NCI-H2196 treated with DMSO at 0.1 percent for 48 hours (cell line): ENCODE measurements around the gene EHD2.
"Not testable (repeated sequence)": the region's sequence is repeated elsewhere in the genome, so short reads cannot be mapped to it uniquely, and the experiment has no call there.

Experiments used
- DNase-seq: peaks from one replicate; lab custom pipeline; 2025; ENCODE audit not compliant: unreplicated experiment; lab: John Stamatoyannopoulos, UW

The EHD2 gene

DNA sequence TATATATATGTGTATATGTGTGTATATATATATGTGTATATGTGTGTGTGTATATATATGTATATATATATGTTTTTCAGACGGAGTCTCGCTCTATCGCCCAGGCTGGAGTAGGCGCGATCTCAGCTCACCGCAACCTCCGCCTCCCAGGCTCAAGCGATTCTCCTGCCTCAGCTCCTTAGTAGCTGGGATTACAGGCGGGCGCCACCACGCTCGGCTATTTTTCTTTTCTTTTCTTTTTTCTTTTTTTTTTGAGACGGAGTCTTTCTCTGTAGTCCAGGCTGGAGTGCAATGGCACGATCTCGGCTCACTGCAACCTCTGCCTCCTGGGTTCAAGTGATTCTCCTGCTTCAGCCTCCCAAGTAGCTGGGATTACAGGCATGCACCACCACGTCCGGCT, 32.9 kb downstream of the EHD2 start:
- DNase-seq, result not testable (repeated sequence)

DNA sequence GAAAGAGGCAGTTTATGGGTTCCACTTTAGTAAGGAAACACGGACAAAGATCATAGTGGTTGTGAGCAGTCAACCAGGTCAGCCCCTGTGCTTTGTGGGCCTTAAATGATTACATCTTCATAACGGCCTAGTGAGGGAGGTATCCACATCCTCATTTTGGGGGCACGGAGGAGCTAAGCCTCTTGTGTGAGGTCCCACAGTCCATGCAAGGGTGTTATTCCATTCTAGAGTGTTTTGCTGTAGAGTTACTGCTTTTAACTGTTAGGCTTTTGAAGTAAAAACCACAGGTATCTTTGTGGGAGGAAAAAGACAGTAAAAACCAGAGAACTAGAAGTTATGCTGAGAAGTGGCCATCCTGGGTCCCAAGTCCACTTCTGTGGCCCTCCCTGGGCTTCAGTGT, 36.1 kb downstream of the EHD2 start:
- no peak for DNase-seq

DNA sequence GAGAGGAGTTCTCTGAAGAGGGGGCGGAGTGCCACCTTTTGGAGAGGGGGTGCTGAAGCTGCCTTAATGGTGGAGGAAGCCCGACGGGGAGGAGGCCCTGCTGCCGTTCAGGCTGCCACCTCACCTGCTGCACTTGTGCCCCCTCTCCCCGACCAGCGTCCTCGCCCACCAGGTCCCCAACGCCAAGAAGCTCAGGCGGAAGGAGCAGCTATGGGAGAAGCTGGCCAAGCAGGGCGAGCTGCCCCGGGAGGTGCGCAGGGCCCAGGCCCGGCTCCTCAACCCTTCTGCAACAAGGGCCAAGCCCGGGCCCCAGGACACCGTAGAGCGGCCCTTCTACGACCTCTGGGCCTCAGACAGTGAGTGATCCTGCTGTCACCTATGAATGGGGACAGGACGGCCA, 37.5 kb downstream of the EHD2 start:
- DNase-seq, result no peak

DNA sequence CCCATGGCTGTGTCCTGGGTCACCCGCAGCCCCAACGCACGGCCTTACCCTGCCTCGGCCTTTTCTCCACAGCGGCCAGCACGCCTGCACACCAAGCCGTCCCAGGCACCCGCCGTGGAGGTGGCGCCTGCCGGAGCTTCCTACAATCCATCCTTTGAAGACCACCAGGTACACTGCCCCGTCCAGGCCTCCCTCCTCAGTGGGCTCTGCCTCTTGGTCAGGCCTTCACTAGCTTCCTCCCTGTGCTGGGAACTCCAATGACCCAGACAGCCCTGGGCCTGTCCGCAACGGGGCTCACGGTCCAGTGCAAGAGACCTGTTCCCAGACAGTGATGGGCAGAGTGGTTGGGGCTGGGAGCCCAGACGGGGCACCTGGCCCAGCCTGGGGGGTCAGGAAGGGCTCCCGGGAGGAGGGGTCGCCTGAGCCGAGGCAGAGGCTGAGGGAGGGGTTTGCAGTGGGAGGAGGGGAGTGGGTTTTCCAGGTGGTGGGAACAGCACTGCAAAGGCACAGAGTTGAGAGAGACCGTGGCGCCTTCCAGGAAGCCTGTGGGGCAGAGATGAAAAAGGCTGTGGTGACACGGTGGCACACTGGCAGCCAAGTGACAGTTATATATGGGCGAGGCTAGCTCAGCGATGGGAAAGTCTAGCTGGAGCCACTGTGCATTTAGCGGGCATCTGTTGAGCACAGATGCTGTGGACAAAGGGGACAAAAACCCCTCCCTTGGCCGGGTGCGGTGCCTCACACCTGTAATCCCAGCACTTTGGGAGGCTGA, 39.4 kb downstream of the EHD2 start:
- DNase-seq, result no peak

DNA sequence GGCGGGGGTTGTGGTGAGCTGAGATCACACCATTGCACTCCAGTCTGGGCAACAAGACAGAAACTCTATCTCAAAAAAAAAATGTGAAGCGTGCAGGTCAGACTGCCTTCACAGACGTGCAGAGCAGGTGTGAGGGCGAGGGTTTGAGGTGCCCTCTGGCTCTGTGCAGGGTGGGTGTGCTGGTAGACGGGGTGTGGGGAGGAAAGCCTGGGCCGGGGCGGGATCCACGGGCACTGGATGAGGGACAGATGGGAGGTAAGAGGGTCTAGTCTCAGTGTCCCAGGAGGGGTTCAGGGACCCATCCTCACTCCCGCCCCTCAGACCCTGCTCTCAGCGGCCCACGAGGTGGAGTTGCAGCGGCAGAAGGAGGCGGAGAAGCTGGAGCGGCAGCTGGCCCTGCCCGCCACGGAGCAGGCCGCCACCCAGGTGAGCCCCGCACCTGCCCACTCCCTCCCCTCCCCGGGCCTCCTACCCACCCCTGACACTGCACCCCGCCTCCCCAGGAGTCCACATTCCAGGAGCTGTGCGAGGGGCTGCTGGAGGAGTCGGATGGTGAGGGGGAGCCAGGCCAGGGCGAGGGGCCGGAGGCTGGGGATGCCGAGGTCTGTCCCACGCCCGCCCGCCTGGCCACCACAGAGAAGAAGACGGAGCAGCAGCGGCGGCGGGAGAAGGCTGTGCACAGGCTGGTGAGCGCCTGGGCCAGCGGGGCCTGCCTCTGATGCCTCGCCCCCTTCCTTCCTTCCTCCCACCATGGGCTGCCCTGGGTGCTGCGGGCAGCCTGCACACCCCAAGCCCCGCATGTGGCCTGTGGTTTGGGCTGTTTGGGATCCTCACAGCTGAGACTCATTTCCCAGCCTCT, 41.2 kb downstream of the EHD2 start:
- DNase-seq, result no peak

DNA sequence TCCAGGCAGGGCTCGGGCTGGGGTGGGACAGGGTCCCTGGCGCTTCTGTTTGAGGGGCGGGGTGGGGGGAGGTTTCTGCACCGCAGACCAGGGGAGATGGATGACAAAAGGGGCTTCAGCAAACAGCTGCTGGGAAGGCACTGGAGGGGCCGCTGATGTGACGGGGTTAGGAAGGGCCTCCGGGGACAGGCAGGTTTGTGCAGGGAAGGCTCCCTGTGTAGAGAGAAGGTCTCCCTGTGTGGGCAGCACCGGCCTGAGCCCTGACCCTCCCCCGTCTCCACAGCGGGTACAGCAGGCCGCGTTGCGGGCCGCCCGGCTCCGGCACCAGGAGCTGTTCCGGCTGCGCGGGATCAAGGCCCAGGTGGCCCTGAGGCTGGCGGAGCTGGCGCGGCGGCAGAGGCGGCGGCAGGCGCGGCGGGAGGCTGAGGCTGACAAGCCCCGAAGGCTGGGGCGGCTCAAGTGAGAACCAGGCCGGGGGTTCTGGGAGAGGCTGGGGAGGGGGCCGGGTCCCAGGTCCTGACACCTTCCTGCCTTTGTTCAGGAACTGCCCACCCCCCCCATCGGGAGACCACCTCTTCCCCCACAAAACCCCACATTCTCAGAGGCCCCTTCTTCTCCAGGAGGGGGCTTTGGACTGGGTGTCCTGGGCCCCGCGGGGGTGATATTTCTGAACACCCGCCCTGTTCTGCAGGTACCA, 42.0 kb downstream of the EHD2 start:
- no peak for DNase-seq

DNA sequence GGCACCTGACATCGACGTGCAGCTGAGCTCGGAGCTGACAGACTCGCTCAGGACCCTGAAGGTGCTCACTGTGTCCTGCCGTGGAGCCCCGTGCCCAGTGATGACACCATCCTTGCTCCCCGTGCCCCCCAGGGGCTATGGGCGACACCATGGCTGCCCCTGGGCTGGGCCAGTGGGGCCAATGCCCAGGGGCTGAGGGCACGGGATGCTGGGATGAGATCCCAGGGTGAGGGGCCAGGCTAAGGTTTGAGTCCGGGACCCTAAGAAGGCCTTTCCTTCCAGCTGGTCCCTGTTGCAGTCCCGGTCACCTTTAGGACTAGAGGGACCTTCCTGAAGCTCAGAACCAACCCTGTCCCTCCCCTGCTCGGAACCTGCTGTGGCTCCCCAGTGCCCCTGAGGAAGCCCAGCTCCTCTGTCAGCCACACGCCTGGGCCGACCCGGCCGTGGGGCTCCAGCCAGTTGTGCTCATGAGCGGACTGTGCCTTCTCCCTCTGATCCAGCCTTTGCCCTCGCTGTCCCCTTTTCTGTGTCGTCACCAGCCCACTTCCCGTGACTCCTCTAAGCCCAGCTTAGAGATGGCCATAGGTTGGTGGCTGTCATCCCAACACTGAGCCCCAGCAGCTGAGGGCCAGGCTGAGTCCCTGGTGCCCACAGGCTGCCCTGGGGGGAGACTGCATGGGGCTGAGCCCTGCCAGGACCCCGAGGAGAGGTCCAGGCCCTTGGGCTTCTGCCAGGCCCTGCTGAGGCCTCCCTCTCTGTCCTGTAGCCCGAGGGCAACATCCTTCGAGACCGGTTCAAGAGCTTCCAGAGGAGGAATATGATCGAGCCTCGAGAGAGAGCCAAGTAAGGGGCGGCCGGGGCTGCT, 42.8 kb downstream of the EHD2 start:
- DNase-seq, result no peak

DNA sequence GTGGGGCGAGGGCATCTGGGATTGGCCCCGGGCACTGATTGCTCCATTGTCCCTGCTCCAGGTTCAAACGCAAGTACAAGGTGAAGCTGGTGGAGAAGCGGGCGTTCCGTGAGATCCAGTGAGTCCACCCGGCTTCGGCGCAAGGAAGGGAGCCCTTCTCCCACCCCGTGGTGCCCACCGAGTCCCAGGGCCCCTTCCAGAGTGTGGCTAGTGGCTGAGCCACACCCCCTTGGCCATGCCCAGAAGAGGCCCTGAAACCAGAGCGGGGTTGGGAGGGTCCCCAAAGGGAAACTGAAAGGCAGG, 43.4 kb downstream of the EHD2 start:
- no peak for DNase-seq

DNA sequence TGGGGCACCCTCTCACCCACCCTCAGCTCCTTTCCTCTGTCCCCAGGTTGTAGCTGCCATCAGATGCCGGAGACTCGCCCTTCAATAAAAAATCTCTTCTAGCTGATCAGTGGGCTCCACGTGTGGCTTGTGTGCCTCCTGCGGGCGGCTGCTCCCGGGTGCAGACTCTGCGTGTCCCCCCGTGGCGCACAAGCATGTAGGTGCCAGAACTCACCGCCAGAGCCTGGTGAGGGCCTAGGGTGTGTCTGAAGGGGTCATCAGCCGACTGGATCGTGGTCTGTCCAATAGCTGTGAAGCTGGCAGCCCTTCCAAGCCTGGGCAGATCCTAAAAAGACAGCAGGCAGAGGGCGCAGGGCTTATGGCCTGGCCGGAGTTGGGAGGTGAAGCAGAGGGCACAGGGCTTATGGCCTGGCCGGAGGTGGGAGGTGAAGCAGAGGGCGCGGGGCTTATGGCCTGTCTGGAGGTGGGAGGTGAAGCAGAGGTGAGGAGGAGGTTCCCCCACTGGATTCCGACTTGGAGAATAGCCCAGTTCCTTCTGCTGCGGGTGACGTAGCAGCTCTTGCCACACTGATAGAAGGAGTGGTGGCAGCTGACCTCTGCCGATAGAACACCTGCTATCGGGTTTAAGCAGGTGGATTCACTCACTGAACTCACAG, 43.9 kb downstream of the EHD2 start:
- DNase-seq, result peak; percentile 78

DNA sequence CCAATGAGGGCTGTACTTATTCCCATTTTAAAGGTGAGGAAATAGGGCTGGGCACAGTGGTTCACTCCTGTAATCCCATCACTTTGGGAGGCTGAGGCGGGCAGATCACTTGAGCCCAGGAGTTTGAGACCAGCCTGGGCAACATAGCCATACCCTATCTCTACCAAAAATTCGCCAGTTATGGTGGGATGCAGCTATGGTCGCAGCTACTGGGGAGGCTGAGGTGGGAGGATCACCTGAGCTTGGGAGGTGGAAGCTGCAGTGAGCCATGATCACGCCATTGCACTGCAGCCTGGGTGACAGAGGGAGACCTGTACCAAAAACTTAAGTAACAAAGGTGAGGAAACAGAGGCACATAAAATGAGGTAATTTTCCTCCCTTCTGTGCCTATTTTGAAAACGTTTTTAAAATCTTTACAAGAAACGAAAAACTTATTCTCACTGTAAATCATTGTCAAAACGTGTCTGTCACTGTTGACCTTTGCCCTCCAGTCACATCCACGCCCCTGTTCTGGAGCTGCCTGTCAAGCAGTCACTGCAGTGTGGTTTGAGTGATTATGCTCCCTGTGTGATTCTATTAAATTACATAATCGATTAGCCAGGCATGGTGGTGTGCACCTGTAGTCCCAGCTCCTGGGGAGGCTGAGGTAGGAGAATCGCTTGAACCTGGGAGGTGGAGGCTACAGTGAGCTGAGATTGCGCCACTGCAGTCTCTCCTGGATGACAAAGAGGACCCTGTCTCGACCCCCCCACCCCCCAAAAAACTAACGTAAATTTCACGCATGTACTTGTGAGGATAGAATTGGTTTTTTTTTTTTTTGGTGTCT, 44.6 kb downstream of the EHD2 start:
- DNase-seq, result no peak

DNA sequence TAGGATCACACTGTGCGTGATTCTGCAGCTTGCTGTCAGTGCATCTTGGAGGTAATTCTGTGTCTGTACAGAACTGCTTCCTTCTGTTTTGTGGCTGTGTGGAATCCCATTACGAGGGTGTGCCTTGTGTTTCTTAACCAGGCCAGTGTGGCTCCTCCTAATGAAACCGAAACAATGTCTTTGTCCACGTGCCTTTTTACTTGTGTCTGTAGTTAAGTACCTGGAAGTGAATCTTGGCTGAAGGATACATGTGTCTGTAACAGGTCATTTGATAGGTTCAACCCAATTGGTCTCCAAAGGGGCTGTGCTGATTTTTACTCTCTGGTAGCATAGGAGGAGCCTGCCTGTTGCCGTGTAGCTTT, 45.2 kb downstream of the EHD2 start:
- DNase-seq, result peak; percentile 46

DNA sequence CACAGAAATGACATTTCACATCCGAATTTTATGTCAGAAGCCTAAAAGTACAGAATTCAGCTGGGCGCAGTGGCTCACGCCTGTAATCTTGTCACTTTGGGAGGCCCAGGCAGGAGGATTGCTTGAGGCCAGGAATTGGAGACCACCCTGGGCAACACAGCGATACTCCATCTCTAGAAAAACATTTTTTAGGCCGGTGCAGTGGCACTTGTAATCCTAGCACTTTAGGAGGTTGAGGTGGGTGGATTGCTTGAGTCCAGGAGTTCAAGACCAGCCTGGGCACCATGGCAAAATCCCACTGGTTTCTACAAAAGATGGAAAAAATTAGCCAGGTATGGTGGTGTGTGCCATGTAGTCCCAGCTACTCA, 47.4 kb downstream of the EHD2 start:
- DNase-seq, result no peak

DNA sequence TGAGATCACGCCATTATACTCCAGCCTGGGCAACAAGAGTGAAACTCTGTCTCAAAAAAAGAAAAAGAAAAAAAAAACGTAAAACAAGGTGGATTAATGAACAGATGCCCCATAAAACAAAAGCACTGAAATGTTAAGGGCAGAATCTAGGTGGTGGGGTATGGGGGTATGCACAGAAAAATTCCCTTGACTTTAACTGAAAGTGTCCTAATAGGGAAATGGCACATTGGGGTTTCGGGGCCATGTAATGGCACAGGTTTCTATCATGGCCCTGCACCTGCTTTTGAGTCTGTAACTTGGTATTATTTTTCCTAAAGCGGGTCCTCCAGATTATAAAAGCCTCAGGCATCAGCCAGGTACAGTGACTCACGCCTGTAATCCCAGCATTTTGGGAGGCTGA, 48.3 kb downstream of the EHD2 start:
- DNase-seq, result no peak

DNA sequence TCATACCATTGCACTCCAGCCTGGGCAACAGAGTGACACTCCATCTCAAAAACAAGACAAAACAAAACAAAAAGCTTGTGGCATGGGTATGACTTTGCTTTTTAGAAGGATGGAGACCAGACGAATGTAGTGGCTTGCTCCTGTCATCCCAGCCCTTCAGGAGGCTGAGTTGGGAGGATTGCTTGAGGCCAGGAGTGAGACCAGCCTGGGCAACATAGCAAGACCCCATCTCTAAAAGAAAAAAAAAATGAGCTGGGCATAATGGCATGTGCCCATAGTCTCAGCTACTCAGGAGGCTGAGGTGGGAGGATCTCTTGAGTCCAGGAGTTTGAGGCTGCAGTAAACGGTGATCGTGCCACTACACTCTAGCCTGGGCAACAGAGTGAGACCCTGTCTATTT, 48.9 kb downstream of the EHD2 start:
- no peak for DNase-seq

DNA sequence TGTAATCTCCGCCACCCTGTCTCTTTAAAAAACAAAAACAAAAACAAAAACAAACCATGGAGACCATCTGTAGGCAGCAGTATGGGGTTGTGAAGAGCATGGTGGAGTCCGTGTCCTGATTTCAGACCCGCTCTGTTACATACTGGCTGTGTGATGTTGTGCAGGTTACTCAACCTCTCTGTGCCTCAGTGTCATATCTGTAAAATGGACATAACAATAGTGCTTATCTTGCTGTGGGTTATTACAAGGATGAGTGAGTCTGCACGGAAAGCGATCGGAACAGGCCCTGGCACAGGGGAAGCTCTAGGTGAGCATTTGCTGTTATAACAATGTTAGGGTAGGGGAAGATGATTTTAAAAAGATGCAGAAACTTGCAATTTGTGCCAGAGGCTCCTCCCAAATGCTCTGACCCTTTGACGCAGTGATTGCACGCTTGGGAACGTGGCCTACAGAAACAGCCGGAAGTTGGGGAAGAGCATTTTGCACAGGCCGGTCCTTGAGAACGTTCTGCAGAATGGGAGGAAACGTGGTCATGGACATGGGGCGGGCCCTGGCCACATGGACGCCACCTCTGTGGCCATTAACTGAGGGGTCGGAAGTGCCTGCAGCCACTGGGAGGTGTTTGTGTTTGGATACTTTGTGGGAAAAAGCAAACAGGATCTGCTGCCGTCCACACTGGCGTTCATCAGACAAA, 49.5 kb downstream of the EHD2 start:
- DNase-seq, result no peak

DNA sequence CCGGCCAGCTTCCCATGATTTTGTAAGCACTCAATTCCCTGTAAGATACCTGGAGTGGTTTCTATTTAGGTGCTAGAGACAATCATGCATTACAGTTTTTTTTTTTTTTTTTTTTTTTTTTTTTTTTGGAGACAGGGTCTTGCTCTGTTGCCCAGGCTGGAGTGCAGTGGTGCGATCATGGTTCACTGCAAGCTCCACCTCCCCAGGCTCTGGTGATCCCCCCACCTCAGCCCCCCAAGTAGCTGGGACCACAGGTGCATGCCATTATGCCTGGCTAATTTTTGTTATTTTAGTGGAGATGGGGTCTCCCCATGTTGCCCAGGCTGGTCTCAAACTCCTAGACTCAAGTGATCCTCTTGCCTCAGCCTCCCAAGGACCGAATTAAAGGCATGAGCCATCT, 51.5 kb downstream of the EHD2 start:
- DNase-seq, result not testable (repeated sequence)

DNA sequence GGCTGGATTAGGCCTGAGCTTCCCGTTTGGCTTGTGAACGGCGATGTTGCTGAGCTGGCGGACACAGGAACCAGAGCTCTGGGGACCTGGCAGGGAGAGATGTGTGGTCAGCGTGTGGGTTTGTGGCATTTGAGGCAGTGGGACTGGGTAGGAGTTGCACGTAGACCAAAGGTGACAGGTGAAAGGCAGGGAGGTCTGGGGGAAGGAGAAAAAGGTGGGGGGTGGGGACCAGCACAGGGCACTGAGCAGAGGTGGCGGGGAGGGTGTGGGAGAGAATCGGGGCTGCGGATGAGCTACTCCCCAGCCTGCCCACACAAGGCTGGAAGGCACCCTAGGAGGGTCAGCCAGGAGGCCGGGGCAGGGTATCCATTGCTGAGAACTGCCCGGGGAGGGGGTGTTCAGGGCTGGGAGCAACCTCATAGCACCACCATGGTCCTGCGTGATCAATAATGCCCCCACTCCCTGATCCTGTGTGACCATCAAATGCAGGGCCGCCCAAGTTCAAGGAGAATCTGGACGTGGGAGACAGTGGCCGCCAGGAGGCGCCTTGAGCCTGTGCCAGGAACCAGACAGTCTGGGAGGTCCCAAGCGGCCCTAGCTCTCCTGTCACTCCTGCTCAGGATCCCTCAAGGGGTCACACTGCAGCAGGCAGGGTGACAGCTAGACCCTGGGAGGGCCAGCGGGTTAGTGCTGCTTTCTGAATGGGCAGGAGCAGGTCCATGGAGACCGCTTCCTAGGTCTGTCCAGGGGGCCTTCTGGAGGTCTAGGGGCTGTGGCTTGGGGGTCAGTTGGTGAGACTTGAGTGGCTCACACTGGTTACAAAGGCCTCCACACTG, 52.5 kb downstream of the EHD2 start:
- DNase-seq, result no peak

DNA sequence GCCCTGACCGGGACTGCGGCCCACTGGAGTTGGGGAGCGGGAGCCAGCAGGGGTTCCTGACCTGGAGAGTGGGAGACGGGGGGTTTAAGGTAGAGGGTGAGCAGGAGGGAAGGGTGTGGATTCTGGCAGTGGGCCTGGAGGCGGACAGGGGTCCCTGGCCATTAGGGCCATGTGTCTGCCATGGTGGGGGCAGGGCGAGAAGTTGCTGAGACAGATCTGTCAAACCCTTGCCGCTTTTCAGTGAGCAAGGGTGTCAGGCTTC, 53.1 kb downstream of the EHD2 start:
- DNase-seq, result no peak

DNA sequence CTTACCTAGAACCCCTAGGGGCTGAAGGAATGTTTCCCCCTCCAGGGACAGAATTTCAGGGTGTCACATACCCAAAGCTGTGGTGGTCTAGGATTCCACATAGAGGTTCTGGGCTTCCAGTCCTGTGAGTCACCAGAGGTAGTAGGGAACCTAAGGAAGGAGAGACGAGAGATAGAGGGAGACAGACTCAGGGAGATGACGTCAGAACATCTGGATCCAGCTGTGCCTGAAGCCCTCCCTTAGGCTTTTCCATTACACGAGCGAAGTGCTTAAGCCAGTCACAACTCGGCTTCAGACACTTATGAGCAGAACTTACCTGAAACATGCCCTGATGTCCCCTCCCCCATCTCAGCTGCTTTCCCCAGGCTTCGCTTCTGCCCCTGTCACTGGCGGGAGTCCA, 53.4 kb downstream of the EHD2 start:
- DNase-seq, result no peak
